Hematopoietic multipotent progenitor cell treated with erythropoietin and hydrocortisone succinate and interleukin-3 and kit ligand, for 8 days (in vitro differentiated cells): ENCODE measurements around the gene TBCA.
"Not testable (repeated sequence)": the region's sequence is repeated elsewhere in the genome, so short reads cannot be mapped to it uniquely, and the experiment has no call there.

Experiments used
- DNase-seq: peaks from one replicate; pipeline ENCODE4 v3.0.0-alpha.2; 2015

The TBCA gene

DNA sequence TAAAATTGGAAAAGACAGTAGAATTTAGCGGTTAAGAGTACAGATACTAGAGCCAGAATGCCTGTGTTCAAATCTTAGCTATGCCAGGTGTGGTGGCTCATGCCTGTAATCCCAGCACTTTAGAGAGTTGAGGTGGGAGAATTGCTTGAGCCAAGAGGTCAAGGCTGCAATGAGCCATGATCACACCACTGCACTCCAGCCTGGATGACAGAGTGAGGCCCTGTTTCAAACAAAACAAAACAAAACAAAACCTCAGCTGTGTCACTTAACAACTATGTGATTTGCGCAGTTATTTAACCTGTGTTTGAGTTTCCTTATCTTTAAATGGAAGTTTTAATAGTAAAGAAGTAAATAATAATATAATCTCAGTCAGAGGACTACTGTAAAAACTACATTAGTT, 68.3 kb downstream of the TBCA start:
- no peak for DNase-seq

DNA sequence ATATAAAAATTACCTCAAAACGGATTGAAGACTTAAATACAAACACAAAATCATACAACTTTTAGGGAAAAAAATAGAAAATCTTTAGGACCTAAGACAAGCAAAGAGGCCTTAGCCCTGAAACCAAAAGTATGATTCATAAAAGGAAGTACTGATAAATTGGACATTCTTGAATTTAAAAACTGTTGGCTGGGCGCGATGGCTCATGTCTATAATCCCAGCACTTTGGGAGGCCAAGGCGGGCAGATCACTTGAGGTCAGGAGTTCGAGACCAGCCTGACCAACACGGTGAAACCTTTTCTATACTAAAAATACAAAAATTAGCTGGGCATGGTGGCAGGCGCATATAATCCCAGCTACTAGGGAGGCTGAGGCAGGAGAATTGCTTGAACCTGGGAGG, 76.6 kb downstream of the TBCA start:
- DNase-seq, result not testable (repeated sequence)

DNA sequence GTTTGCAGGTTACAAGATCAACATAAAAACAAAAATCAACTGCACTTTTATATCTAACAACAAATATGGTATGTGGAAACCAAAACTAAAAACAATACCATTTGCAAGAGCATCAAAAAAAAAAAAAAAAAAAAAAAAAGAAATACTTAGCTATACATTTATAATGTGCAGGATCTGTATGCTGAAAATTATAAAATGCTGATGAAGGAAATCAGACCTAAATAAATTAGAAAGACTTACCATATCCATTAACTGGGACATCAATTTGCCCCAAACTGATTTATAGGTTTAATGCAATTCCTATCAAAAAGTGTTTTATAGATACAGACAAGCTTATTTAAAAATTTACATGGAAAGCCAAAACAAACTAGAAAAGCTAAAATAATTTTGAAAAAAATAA, 77.2 kb downstream of the TBCA start:
- no peak for DNase-seq

- DNase-seq, result no peak
These were observed 78.4 kb downstream of the TBCA start for GRCh38 chr5:77697692-77698091.

- DNase-seq, result no peak
These were observed 80.0 kb downstream of the TBCA start for GRCh38 chr5:77696120-77696519.

DNA sequence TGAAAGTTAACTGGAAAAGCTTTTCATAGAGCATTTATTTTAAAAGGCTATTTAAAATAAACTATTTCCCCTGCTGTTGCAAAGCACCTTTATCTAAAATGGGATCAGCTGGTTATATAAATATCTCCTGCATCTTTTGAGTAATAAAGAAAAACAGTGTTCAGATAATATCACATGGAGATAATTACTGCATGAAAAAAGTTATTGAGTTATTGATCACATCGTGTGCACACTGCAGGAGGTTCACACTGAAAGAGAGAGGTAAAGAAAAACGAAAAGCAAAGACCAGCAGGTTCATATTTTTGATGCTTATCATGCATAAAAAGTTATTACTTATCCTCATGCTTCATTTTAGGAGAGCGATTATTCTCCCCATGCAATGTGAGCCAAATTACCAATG, 82.2 kb downstream of the TBCA start:
- no peak for DNase-seq

DNA sequence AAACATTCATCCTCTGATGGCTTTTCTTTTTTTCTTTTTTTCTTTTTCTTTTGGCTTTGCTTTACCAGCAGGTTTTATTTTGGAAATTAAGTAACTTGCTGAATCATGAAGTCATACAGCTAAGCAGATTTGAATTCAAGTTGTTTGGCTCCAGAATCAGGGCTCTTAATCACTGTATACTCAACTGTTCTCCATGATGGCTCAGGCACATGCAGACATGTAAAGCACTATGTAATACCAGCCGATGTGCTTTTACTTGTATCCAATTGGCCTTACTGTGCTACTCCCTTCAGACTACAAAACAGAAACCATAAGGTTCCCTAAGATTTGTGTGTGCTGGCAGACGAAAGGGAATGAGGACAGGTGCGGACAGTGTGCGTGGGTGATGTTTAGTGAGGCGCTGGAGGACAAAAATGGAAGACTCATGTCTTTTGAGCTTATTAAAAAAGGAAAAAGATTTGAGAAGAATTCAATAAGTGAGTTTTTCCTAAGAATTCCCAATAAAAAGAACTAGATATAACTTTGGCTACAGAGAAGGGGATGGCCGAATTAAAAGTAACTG, 92.9 kb downstream of the TBCA start:
- no peak for DNase-seq

DNA sequence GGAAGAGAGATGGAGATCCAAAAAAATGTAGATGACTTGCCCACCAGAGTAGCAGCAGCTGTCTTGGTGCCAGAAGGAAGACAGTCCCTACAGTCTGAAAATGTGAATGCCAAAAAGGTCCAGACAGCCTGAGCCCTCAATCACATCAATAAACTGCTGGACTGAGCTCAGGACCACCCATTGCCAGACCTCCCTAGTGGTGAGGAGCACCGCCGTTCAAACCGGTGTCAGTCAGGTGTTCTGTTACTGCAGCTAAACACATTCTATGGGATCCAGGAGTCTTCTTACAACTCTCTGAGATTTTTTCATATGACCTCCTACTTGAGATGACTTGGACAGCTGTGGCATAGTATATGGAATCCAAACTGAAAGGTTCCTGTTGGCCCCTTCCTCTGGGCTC, 105.6 kb downstream of the TBCA start:
- no peak for DNase-seq

DNA sequence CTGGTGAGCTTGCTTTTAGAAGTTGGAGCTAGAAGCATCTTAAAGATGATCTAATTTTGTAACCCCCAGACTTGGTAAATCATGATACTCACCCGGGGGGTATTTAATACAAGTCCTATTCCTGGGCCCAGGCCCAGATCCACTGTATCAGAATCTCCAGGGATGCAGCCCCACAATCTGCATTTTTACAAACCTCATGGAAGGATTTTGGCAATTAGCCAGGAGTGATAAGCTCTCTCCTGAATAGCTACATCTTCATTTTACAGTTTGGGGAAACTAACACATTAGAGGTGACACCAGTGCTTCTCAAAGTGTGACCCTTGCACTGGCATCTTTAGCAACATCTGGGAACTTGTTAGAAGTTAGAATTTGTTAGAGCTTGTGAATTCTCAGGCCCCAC, 106.5 kb downstream of the TBCA start:
- DNase-seq, result no peak

DNA sequence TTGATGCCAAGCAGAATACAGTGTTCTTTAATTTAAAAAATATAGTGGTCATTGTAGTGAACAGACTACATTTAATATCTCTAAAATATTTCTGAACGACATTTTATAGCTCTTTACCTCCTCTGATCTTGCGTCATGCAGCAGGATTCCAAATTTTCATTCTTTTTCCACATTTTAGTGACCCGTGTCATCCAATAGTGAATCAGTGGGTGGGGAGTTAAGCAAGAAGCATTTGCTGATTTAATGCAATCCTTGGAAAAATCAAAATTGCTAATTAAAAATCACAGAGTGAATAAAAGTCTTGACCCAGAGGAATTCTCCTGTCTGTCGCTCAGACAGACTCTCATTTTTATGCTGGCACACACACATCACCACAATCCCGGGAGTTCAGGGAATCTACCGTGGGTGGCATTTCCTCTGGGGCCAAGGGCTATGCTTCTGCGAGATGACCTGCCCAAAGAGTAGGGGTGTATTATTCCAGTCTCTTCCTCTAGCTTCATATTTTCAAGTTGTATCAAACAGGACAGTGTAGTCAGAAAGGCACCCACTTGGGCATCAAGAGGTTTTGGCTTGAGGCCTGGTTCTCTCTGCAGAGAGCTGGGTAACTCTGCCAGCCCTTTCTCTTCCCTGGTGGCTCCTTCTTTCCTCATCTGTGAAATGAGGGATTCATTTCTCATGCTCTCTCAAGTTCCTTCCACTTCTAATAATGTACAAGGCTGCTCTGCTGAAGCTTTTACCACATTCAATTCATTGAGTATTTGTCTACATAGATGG, 112.9 kb downstream of the TBCA start:
- DNase-seq, result no peak

DNA sequence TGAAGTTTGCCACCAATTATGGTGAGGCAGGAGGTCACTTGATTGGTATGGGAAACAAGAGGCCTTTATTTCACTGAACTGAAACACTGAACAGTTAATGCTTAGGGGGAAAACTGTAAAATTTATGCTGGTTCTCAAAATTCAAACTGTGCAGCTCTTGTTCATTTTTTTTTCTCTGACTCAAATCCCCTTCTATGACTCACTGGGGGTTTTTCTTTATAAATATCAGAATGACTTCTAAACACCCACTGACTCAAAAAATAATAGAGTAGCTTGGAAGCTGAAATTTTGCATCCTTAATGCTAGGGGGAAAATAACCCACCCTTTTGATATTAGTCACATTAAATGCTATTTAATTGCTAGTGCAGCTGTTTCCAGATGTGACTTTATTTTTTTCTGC, 113.5 kb downstream of the TBCA start:
- DNase-seq, result no peak

DNA sequence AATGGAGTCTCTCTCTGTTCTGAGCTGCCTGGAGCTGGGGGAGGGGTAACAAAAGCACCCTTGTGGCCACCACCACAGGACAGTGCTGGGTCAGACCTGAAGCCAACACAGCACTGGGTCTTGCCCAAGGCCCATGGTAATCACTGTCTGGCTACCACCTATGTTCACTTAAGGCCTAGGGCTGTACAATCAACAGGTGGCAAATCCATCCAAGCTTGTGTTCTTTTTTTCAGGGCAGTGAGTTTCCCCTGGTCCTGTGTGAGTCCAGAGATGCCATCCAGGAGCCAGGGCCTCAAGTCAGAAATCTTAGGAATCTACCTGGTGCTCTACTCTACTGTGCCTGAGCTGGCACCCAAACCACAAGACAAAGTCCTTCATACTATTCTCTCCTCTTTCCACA, 117.5 kb downstream of the TBCA start:
- DNase-seq, result no peak

- DNase-seq, result no peak
These were observed 124.8 kb downstream of the TBCA start for GRCh38 chr5:77651343-77651742.

DNA sequence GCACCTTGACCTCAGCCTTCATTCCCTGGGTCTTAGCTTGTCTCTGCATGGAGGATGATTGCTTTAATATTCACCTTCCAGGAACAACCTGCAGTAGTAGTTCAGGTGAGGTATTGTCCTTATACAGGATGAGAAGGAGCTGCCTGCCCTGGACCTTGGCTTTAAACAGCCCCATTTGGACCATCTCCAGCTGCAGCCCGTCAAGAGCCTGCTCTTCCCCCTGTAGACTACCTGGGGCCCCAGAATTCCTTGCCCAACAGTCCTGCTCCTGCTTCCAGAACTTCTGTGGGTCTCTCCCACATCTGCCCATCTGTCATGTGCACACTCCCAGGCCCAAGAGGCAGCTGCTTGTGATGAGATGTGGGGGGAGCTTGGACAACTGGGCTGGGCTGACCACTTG, 125.5 kb downstream of the TBCA start:
- DNase-seq, result no peak

DNA sequence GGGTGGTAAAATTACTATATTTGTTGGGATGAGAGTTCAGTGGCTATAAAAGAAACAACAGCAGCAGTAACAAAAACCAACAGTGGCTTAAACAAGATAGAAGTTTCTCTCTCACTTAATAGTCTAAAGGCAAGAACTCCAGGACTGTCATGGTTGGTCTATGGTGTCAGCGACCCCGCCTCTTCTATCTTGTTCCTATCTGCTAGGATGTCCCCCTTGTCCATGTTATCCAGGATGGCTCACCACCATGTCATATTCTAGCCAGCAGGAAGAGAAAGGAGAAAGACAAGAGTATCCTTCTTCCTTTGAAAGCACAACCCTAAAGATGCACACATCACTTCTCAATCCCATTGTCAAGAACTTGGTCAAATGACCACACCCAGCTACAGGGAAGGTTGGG, 126.4 kb downstream of the TBCA start:
- DNase-seq, result no peak

DNA sequence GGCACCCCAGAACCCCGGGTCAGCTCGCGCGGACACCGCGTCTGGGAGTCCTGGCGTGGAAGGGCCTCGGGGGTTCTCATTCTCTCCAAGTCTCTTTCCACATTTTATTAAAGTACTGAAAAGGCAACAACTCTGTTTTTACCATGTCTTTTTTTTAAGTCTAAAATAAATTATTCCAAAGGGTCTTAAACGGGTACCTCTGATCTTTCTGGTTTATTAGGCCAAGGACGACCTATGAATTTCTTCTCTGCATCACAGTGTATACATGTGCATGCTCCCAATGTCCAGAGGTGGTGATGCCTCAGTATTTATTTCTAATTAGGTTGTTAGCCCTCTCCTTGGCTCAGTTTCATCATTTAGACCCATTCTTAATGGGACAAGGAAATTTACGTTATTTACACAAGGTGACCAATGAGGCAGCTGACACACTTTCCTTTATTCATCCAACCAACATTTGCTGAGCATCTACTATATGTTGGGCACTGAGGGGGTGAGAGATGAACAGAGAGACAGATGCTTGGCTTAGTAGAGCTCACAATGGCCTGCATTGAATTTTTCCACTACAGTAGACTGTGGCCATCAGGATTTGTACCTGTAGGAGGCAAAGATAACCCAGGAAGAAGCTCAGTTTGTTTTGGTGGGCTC, 130.0 kb downstream of the TBCA start:
- no peak for DNase-seq

- DNase-seq, result peak; percentile 18
These were observed 130.8 kb downstream of the TBCA start for GRCh38 chr5:77645158-77645994.

GRCh38 chr5:77644371-77645157, 131.6 kb downstream of the TBCA start:
- no peak for DNase-seq

DNA sequence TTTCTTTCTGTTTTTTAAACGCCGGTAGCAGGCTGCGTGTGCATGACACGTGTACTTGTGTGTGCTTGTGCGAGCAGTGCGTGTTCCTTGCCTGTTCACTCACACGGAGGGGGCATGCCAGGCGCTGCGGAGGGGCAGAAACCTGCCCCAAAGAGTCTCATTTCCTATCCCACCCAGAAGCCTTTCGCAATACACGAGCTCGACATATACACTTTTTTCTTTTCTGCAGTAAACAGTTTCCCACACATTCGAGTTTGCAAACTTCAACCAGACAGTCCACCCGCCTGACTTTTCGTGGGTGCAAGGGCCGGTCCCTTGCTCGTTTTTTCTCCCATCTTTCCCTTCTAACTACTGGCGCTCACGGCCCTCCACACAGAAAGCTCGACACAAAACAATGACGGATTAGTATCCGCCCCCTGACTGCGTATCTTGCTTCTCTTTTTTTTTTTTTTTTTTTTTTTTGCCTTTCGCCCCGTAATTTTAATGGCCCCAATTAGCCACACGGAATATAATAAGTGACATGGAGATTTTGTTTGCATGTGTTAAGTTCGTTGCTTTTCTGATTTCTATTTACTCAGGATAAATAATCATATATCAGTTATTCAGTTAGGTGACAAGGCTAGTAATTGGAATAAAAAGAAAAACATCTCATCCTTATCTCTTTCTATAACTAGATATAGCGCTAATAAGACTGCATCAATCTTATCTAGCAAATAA, 132.3 kb downstream of the TBCA start:
- DNase-seq, result no peak

- no peak for DNase-seq
These were observed 133.1 kb downstream of the TBCA start for GRCh38 chr5:77642738-77643653.
